WTC11 (cell line): ENCODE measurements around the gene ENGASE. TPM values are rescaled to one million over a fixed set of nuclear protein-coding genes. Genes with fewer than 3 reads are reported as not detected.

Source experiments
- ATAC-seq: fragments of 200-7000 bp; cut with Tn5 transposase; 2 replicates; pipeline ENCODE4 v1.10.0; 2021; ENCODE audit warnings: mild to moderate bottlenecking, moderate library complexity
- CTCF ChIA-PET: fragments of 300-600 bp; sonication (Branson Sonifier 250); formaldehyde crosslinking; loops from one replicate; lab custom pipeline; 2021; ENCODE audit warnings: antibody characterized with exemption; lab: Charles Lee
- POLR2A ChIA-PET: fragments of 350-600 bp; sonication (Branson Sonifier 250); formaldehyde crosslinking; loops from one replicate; lab custom pipeline; 2021; ENCODE audit warnings: antibody characterized with exemption; lab: Charles Lee
- DNase-seq: peaks from one replicate; pipeline ENCODE4 v3.0.0; 2021; ENCODE audit warnings: low spot score
- H3K27ac Mint-ChIP-seq: 2 replicates; pipeline ENCODE4 v1.8.0; 2021; ENCODE audit warnings: mixed read lengths
- H3K27me3 Mint-ChIP-seq: 2 replicates; pipeline ENCODE4 v1.8.0; 2021; ENCODE audit warnings: low read depth, mild to moderate bottlenecking, moderate library complexity, mixed read lengths
- H3K36me3 Mint-ChIP-seq: 2 replicates; pipeline ENCODE4 v1.8.0; 2021; ENCODE audit warnings: mixed read lengths
- H3K4me1 Mint-ChIP-seq: 2 replicates; pipeline ENCODE4 v1.8.0; 2022; ENCODE audit warnings: mixed read lengths
- H3K4me3 Mint-ChIP-seq: 2 replicates; pipeline ENCODE4 v1.8.0; 2021; ENCODE audit warnings: mild to moderate bottlenecking, moderate library complexity, mixed read lengths
- H3K9me3 Mint-ChIP-seq: 2 replicates; pipeline ENCODE4 v1.8.0; 2021; ENCODE audit warnings: mixed read lengths
- AFF4 ChIP-seq: sonication (generic); formaldehyde crosslinking; IDR thresholded peaks from 2 replicates; pipeline ENCODE4 v1.8.1; 2023; ENCODE audit warnings: mild to moderate bottlenecking, missing genetic modification reagents, borderline replicate concordance
- AR ChIP-seq: fragments of 250-450 bp; sonication (Bioruptor Pico); IDR thresholded peaks from 2 replicates; pipeline ENCODE4 v1.9.0; 2021; ENCODE audit warnings: mild to moderate bottlenecking
- ETV6 ChIP-seq: sonication (generic); formaldehyde crosslinking; IDR thresholded peaks from 2 replicates; pipeline ENCODE4 v1.8.1; 2022; ENCODE audit warnings: mild to moderate bottlenecking, missing genetic modification reagents
- FOXJ3 ChIP-seq: sonication (generic); formaldehyde crosslinking; IDR thresholded peaks from 2 replicates; pipeline ENCODE4 v1.9.0; 2021; ENCODE audit warnings: missing genetic modification reagents, mild to moderate bottlenecking, borderline replicate concordance
- FOXK1 ChIP-seq: sonication (generic); formaldehyde crosslinking; IDR thresholded peaks from 2 replicates; pipeline ENCODE4 v1.8.0; 2022; ENCODE audit warnings: mild to moderate bottlenecking, moderate library complexity, missing genetic modification reagents
- GABPB1 ChIP-seq: sonication (generic); formaldehyde crosslinking; IDR thresholded peaks from 2 replicates; pipeline ENCODE4 v1.8.1; 2023; ENCODE audit warnings: mild to moderate bottlenecking, missing genetic modification reagents
- JAZF1 ChIP-seq: fragments of 250-450 bp; sonication (Bioruptor Pico); IDR thresholded peaks from 2 replicates; pipeline ENCODE4 v1.9.0; 2021; ENCODE audit warnings: moderate library complexity, mild to moderate bottlenecking, inconsistent platforms
- MXD4 ChIP-seq: fragments of 250-450 bp; sonication (Bioruptor Pico); IDR thresholded peaks from 2 replicates; pipeline ENCODE4 v1.8.0; 2021; ENCODE audit warnings: mild to moderate bottlenecking, moderate library complexity, borderline replicate concordance
- NFYB ChIP-seq: sonication (generic); formaldehyde crosslinking; conservative IDR thresholded peaks from 2 replicates; pipeline ENCODE4 v1.8.0; 2022; ENCODE audit warnings: low read depth, missing genetic modification reagents
- NR3C1 ChIP-seq: sonication (generic); formaldehyde crosslinking; conservative IDR thresholded peaks from 2 replicates; pipeline ENCODE4 v1.8.1; 2023; ENCODE audit warnings: low read depth, mild to moderate bottlenecking, missing genetic modification reagents
- PRRX2 ChIP-seq: fragments of 250-450 bp; sonication (Bioruptor Pico); IDR thresholded peaks from 2 replicates; pipeline ENCODE4 v1.8.0; 2021; ENCODE audit warnings: mild to moderate bottlenecking
- SMAD4 ChIP-seq: sonication (generic); formaldehyde crosslinking; IDR thresholded peaks from 2 replicates; pipeline ENCODE4 v1.8.0; 2022; ENCODE audit warnings: mild to moderate bottlenecking, missing genetic modification reagents
- SOX15 ChIP-seq: fragments of 250-450 bp; sonication (Bioruptor Pico); IDR thresholded peaks from 2 replicates; pipeline ENCODE4 v1.9.0; 2021; ENCODE audit warnings: mild to moderate bottlenecking
- SP1 ChIP-seq: sonication (generic); formaldehyde crosslinking; conservative IDR thresholded peaks from 2 replicates; pipeline ENCODE4 v1.8.1; 2022; ENCODE audit warnings: missing genetic modification reagents
- ZNF138 ChIP-seq: sonication (generic); formaldehyde crosslinking; conservative IDR thresholded peaks from 2 replicates; pipeline ENCODE4 v1.8.1; 2022; ENCODE audit warnings: mild to moderate bottlenecking, moderate library complexity, missing genetic modification reagents
- ZNF232 ChIP-seq: sonication (generic); formaldehyde crosslinking; IDR thresholded peaks from 2 replicates; pipeline ENCODE4 v1.8.0; 2022; ENCODE audit warnings: mild to moderate bottlenecking, missing genetic modification reagents
- ZNF263 ChIP-seq: sonication (generic); formaldehyde crosslinking; IDR thresholded peaks from 2 replicates; pipeline ENCODE4 v1.8.1; 2022; ENCODE audit warnings: low read depth, mild to moderate bottlenecking, moderate library complexity, missing genetic modification reagents
- ZNF396 ChIP-seq: fragments of 250-450 bp; sonication (Bioruptor Pico); IDR thresholded peaks from 2 replicates; pipeline ENCODE4 v1.8.0; 2021; ENCODE audit warnings: mild to moderate bottlenecking, moderate library complexity, borderline replicate concordance
- ZNF671 ChIP-seq: fragments of 250-450 bp; sonication (Bioruptor Pico); IDR thresholded peaks from 2 replicates; pipeline ENCODE4 v1.8.0; 2021; ENCODE audit warnings: mild to moderate bottlenecking
- ZSCAN18 ChIP-seq: fragments of 250-450 bp; sonication (Bioruptor Pico); IDR thresholded peaks from 2 replicates; pipeline ENCODE4 v2.1.2; 2022; ENCODE audit warnings: mild to moderate bottlenecking, moderate library complexity
- total RNA-seq: library from RNA; stranded (reverse); gene quantifications from 3 replicates; pipeline ENCODE4 v1.2.3, GENCODE V29; 2021

ENGASE gene
- total RNA-seq, 1 experiment from 2014 or later = 41.6 TPM

GRCh38 chr17:79074649-79075445, at the start of gene ENGASE (continued):
- TF ChIP-seq AFF4 (CRISPR knock-in tag) (no peak), ZNF232 (CRISPR knock-in tag) (peak; percentile 23; the same call in 1 of the 2 replicates), ETV6 (CRISPR knock-in tag) (peak; percentile 68; the same call in 1 of the 2 replicates), PRRX2 (CRISPR knock-in tag) (no peak), ZNF263 (CRISPR knock-in tag) (no peak), JAZF1 (no peak), ZNF396 (CRISPR knock-in tag) (no peak), ZNF671 (no peak), SOX15 (CRISPR knock-in tag) (no peak), NFYB (peak; percentile 86), SP1 (CRISPR knock-in tag) (peak; percentile 73; the same call in 1 of the 2 replicates), ZSCAN18 (CRISPR knock-in tag) (no peak), FOXK1 (CRISPR knock-in tag) (peak; percentile 47; the same call in 1 of the 2 replicates)

GRCh38 chr17:79024901-79025737, 49.5 kb upstream of the ENGASE start:
- Mint-ChIP-seq H3K4me1 (peaks cover 14% of the 10 kb centered on the region), H3K27ac (no peak overlapping the region), H3K27me3 (peaks cover 81% of the 10 kb centered on the region), H3K36me3 (no peaks in the 10 kb centered on the region), H3K9me3 (no peaks in the 10 kb centered on the region), H3K4me3 (peak overlapping the region; percentile 84)
- DNase-seq (no peak), ATAC-seq (no peak)
- CTCF ChIA-PET = interaction anchor here (0.8 to 0.9 kb wide), 2 partner anchors 21 to 49 kb away, joined by 3 read pairs; partner anchors contain the start of gene ENGASE
- TF ChIP-seq GABPB1 (no peak), AR (CRISPR knock-in tag) (no peak), FOXJ3 (CRISPR knock-in tag) (no peak), ZNF138 (CRISPR knock-in tag) (no peak), MXD4 (CRISPR knock-in tag) (no peak), NR3C1 (CRISPR knock-in tag) (no peak), SMAD4 (CRISPR knock-in tag) (no peak), PRRX2 (CRISPR knock-in tag) (no peak), ZSCAN18 (CRISPR knock-in tag) (no peak)
- POLR2A ChIA-PET = no interaction called here
